Urinary bladder (tissue), 4 donors: ENCODE measurements around the gene FGD2. TPM values are rescaled to one million over a fixed set of nuclear protein-coding genes. Genes with fewer than 3 reads are reported as not detected.
"Not testable (repeated sequence)": the region's sequence is repeated elsewhere in the genome, so short reads cannot be mapped to it uniquely, and the experiment has no call there.

Source experiments
- DNase-seq: peaks from one replicate; pipeline ENCODE4 v3.0.0-alpha.2; 2015; ENCODE audit errors: extremely low spot score
- H3K27ac ChIP-seq: one replicate; pipeline ENCODE4 v1.5.1; 2013; ENCODE audit warnings: low read depth, mild to moderate bottlenecking, moderate library complexity
- H3K36me3 ChIP-seq: one replicate; pipeline ENCODE4 v1.6.1; 2013; ENCODE audit warnings: mild to moderate bottlenecking, moderate library complexity; ENCODE audit not compliant: insufficient read depth
- H3K4me1 ChIP-seq: one replicate; pipeline ENCODE4 v1.6.1; 2013; ENCODE audit warnings: mild to moderate bottlenecking, moderate library complexity; ENCODE audit not compliant: insufficient read depth
- H3K4me3 ChIP-seq: one replicate; pipeline ENCODE4 v1.5.1; 2013; ENCODE audit warnings: low read depth, low read length
- WGBS: extraction: QIAGEN DNeasy Blood & Tissue Kit; methylation state at CpG from one replicate; pipeline ENCODE4 v1.1.7; 2013; 5-methylcytosine and 5-hydroxymethylcytosine counted together
- polyA plus RNA-seq: library from polyadenylated mRNA; stranded (reverse); fragments of 200-250 nt; gene quantifications from one replicate; pipeline ENCODE4 v1.2.3, GENCODE V29; 2013
- total RNA-seq: library from RNA; depleted of rRNA; stranded (reverse); fragments of >200 nt; gene quantifications from one replicate; pipeline ENCODE4 v1.2.3, GENCODE V29; 2014
- donor health status: healthy with polysubstance abuse.
- donor health status: healthy.

FGD2 gene
- total and polyA plus RNA-seq, 2 donors, result 10.5 to 12.8 TPM

GRCh38 chr6:37042150-37042549 lies 36.7 kb downstream of the FGD2 start:
- 64% methylated on average over 3 of the region's 3 CpGs for WGBS
- no peaks in the 10 kb centered on the region for H3K36me3 ChIP-seq
- DNase-seq, result no peak
- H3K4me3 ChIP-seq, result no peak overlapping the region
- H3K27ac ChIP-seq, result no peak overlapping the region
- no peaks in the 10 kb centered on the region for H3K4me1 ChIP-seq

DNA sequence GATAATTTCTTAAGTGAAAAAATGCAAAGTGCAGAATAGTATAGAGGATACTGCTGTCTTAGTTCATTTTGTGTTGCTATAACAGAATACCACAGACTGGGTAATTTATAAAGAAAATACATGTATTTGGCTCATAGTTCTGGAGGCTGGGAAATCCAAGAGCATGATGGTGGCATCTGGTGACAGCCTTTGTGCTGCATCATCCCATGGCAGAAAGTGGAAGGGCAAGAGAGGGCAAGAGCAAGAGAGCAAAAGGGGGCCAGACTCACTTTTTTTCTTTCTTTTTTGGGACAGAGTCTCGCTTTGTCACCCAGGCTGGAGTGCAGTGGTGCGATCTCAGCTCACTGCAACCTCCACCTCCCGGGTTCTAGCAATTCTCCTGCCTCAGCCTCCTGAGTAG lies 37.6 kb downstream of the FGD2 start:
- WGBS, result 95% methylated on average over 3 of the region's 3 CpGs
- not testable (repeated sequence) for H3K36me3 ChIP-seq, H3K4me1 ChIP-seq, DNase-seq, H3K27ac ChIP-seq, H3K4me3 ChIP-seq

- 91% methylated on average over 5 of the region's 5 CpGs for WGBS
- no peak for DNase-seq
- Histone ChIP-seq H3K27ac (no peak overlapping the region), H3K36me3 (no peaks in the 10 kb centered on the region), H3K4me3 (no peak overlapping the region), H3K4me1 (peaks cover 2% of the 10 kb centered on the region)
These were observed 41.9 kb downstream of the FGD2 start for GRCh38 chr6:37047346-37047688.

DNA sequence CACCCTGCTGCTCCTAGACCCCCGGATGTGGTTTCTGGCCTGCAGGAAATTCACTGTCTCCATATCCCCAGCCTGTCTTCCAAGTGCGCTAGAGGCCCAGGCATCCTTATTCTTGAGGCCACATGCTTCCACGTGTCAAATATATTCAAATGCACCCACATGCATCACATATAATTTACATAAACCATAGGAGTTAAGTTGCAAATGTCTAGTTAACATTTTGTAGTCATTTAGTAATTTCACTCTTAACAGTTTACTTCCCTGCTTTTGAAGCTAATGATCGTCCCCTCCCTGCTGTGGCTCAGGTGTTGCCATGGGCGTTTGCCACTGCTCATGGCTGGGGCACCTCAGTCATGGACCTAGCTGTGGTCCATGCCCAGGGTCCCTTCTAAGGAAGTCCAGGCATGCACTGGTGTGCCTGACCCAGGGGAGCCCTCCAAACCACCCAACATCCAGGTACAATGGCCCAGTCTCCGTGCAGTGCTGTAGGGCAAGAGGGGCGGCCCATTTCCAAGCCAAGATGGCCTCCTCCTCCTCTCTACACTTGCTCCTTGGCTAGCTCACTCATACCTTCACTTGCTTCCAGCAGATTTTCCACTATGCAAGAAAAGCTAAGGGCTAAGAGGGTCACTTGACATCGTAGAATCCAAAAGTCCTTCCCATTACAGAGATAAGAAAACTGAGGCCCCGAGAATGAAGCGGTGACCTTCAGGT lies 42.4 kb downstream of the FGD2 start:
- no peak for DNase-seq
- no peak overlapping the region for H3K27ac ChIP-seq
- 89% methylated on average over 10 of the region's 10 CpGs for WGBS
- no peaks in the 10 kb centered on the region for H3K36me3 ChIP-seq
- H3K4me3 ChIP-seq, result no peak overlapping the region
- peaks cover 2% of the 10 kb centered on the region for H3K4me1 ChIP-seq

GRCh38 chr6:37048403-37048850 lies 43.0 kb downstream of the FGD2 start:
- Histone ChIP-seq H3K4me3 (no peak overlapping the region), H3K36me3 (no peaks in the 10 kb centered on the region), H3K27ac (no peak overlapping the region), H3K4me1 (peaks cover 2% of the 10 kb centered on the region)
- 55% methylated on average over 3 of the region's 3 CpGs for WGBS
- no peak for DNase-seq

- H3K4me1 ChIP-seq, result peaks cover 2% of the 10 kb centered on the region
- H3K4me3 ChIP-seq, result no peak overlapping the region
- 70% methylated on average over 19 of the region's 19 CpGs for WGBS
- DNase-seq, result no peak
- no peak overlapping the region for H3K27ac ChIP-seq
- no peaks in the 10 kb centered on the region for H3K36me3 ChIP-seq
These were observed 43.6 kb downstream of the FGD2 start for GRCh38 chr6:37048851-37049757.

GRCh38 chr6:37049758-37050044 lies 44.2 kb downstream of the FGD2 start:
- Histone ChIP-seq H3K27ac (no peak overlapping the region), H3K36me3 (no peaks in the 10 kb centered on the region), H3K4me3 (no peak overlapping the region), H3K4me1 (peaks cover 2% of the 10 kb centered on the region)
- WGBS, result 92% methylated on average over 3 of the region's 3 CpGs
- no peak for DNase-seq

GRCh38 chr6:37050045-37050853 lies 44.8 kb downstream of the FGD2 start:
- no peak overlapping the region for H3K4me3 ChIP-seq
- no peak for DNase-seq
- no peak overlapping the region for H3K27ac ChIP-seq

GRCh38 chr6:37050854-37051137 lies 45.3 kb downstream of the FGD2 start:
- no peak overlapping the region for H3K4me3 ChIP-seq
- peaks cover 2% of the 10 kb centered on the region for H3K4me1 ChIP-seq
- H3K36me3 ChIP-seq, result no peaks in the 10 kb centered on the region
- 87% methylated on average over 4 of the region's 4 CpGs for WGBS
- H3K27ac ChIP-seq, result no peak overlapping the region
- no peak for DNase-seq

More at GRCh38 chr6:37050045-37050853, 44.8 kb downstream of the FGD2 start:
- Histone ChIP-seq H3K36me3 (no peaks in the 10 kb centered on the region), H3K4me1 (peaks cover 2% of the 10 kb centered on the region)
- WGBS, result 66% methylated on average over 24 of the region's 24 CpGs

- no peak overlapping the region for H3K27ac ChIP-seq
- 20% methylated on average over 25 of the region's 25 CpGs for WGBS
- DNase-seq, result peak; percentile 64
- H3K36me3 ChIP-seq, result no peaks in the 10 kb centered on the region
- no peak overlapping the region for H3K4me3 ChIP-seq
- H3K4me1 ChIP-seq, result peaks cover 2% of the 10 kb centered on the region
These were observed 45.9 kb downstream of the FGD2 start for GRCh38 chr6:37051138-37052026.

DNA sequence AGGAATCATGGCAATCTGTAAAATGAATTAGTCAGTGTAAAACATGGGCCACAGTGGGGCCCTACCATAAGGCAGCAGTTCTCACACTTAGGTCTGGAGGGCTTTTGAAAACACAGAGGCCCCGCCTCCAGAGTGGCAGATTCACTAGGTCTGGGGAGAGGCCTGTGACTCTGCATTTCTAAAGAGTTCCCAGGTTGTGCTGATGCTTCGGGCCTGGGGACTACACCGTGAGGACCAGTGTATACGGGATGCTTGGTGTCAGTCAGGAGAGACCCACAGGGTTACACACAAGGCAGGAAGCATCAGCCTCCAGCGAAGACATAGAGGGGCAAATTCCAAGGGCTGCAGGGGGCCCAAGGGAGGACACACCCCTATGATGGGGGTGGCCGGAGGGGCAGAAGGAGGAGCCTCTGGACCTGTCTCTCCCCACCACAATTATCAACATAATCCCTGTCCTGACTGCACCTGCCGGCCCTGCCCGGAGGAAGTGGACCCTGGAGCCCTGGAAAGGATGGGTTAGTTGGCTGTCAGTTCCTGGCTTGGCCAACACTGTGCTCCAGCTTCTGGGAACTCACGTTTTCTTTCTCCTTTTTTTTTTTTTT lies 46.7 kb downstream of the FGD2 start:
- H3K36me3 ChIP-seq, result no peaks in the 10 kb centered on the region
- H3K4me3 ChIP-seq, result no peak overlapping the region
- DNase-seq, result no peak
- no peak overlapping the region for H3K27ac ChIP-seq
- H3K4me1 ChIP-seq, result peaks cover 2% of the 10 kb centered on the region
- 75% methylated on average over 9 of the region's 9 CpGs for WGBS

DNA sequence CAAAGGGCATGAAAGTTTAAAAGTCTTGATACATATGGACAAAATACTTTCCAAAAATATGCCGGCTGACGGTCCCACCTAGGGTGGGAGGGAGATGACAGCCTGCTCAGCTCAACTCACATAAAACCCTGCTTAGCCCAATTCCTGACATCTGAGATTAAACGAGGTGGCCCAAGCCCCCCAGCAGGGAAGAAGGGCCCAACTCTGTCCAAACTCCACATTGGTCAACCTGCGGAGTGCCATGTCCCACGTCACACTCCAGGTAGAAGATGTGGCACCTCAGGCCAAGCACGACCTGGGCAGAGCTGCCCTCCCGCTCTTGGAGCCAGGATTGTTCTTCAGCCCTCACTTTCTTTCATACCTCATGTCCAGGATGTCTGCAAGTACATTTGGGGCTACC lies 48.2 kb downstream of the FGD2 start:
- 82% methylated on average over 7 of the region's 7 CpGs for WGBS
- no peak for DNase-seq
- peaks cover 2% of the 10 kb centered on the region for H3K4me1 ChIP-seq
- H3K36me3 ChIP-seq, result no peaks in the 10 kb centered on the region
- no peak overlapping the region for H3K27ac ChIP-seq
- H3K4me3 ChIP-seq, result no peak overlapping the region

DNA sequence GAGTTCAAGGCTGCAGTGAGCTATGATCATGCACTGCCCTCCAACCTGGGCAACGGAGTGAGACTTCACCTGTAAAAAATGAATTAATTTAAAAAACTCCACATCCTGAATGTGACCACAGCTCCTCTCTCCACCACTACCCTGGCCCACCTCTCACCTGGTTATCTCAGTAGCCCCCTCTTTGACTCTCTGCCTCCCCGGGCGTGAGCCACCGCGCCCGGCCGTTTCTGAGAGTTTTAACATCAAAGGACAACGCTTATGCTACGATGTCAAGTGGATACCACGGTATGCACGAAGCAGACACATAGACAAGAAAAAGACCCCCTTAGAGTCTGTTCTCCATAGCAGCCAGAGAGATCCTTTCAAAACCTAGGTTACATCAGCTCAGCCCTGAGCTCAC lies 48.7 kb downstream of the FGD2 start:
- H3K4me3 ChIP-seq, result no peak overlapping the region
- no peaks in the 10 kb centered on the region for H3K36me3 ChIP-seq
- DNase-seq, result no peak
- 94% methylated on average over 11 of the region's 11 CpGs for WGBS
- H3K27ac ChIP-seq, result no peak overlapping the region
- peaks cover 2% of the 10 kb centered on the region for H3K4me1 ChIP-seq
